AG04450 (cell line): ENCODE results near the gene CCM2L. TPM values are rescaled to one million over a fixed set of nuclear protein-coding genes. Genes with fewer than 3 reads are reported as not detected.

ENCODE experiments used
- CTCF ChIA-PET: fragments of 300-600, 350-600 bp; formaldehyde crosslinking; extraction: SDS; loops from one replicate; lab custom pipeline; 2022; ENCODE audit warnings: antibody characterized with exemption, inconsistent platforms; lab: Charles Lee
- POLR2A ChIA-PET: fragments of 350-600 bp; formaldehyde crosslinking; extraction: SDS; loops from one replicate; lab custom pipeline; 2021; ENCODE audit warnings: antibody characterized with exemption, inconsistent platforms; lab: Yijun Ruan, JAX
- DNase-seq: peaks from one replicate; pipeline ENCODE4 v3.0.0-alpha.2; 2011; ENCODE audit warnings: low read depth, low spot score
- H3K27ac ChIP-seq: one replicate; pipeline ENCODE4 v1.5.1; 2012; ENCODE audit warnings: low read depth, low read length, control low read depth
- H3K27me3 ChIP-seq: one replicate; pipeline ENCODE4 v1.6.0; 2012; ENCODE audit warnings: low read length; ENCODE audit not compliant: control insufficient read depth, insufficient read depth
- H3K4me3 ChIP-seq: 2 replicates; pipeline ENCODE4 v1.5.1; 2011; ENCODE audit warnings: mild to moderate bottlenecking, low read depth, low read length, control low read depth
- H3K9me3 ChIP-seq: 2 replicates; pipeline ENCODE4 v1.5.1; 2012; ENCODE audit warnings: low read length; ENCODE audit not compliant: control insufficient read depth, insufficient read depth
- polyA plus RNA-seq: library from polyadenylated mRNA; depleted of rRNA; stranded (reverse); fragments of >200 nt; gene quantifications from 2 replicates; pipeline ENCODE4 v1.2.3, GENCODE V29; 2011
- TF ChIP-seq, protein P1 (sequence below): IDR thresholded peaks from 2 replicates; pipeline ENCODE4 v1.5.1; 2011; ENCODE audit warnings: low read depth, low read length, control low read depth, inconsistent platforms

Gene CCM2L
- polyA plus RNA-seq, 1 experiment: not detected

- peak; percentile 23 for DNase-seq
- ChIA-PET CTCF (interaction anchor here (0.6 to 3.1 kb wide), 4 partner anchors 17 to 306 kb away, joined by 3 to 17 read pairs (median 4); partner anchors contain the start of gene PDRG1), POLR2A (no interaction called here)
- Histone ChIP-seq H3K27ac (no peak overlapping the region), H3K27me3 (peaks cover 28% of the 10 kb centered on the region), H3K4me3 (no peak overlapping the region), H3K9me3 (no peaks in the 10 kb centered on the region)
- TF ChIP-seq, protein P1, sequence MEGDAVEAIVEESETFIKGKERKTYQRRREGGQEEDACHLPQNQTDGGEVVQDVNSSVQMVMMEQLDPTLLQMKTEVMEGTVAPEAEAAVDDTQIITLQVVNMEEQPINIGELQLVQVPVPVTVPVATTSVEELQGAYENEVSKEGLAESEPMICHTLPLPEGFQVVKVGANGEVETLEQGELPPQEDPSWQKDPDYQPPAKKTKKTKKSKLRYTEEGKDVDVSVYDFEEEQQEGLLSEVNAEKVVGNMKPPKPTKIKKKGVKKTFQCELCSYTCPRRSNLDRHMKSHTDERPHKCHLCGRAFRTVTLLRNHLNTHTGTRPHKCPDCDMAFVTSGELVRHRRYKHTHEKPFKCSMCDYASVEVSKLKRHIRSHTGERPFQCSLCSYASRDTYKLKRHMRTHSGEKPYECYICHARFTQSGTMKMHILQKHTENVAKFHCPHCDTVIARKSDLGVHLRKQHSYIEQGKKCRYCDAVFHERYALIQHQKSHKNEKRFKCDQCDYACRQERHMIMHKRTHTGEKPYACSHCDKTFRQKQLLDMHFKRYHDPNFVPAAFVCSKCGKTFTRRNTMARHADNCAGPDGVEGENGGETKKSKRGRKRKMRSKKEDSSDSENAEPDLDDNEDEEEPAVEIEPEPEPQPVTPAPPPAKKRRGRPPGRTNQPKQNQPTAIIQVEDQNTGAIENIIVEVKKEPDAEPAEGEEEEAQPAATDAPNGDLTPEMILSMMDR: no peak
These were observed 41.7 kb upstream of the CCM2L start for GRCh38 chr20:31968291-31969126.

- no peak overlapping the region for H3K27ac ChIP-seq
- DNase-seq: no peak
- no peak overlapping the region for H3K4me3 ChIP-seq
- CTCF ChIA-PET: interaction anchor here (3.1 kb wide), 1 partner anchor 18 kb away, joined by 17 read pairs; the partner anchor contains the start of gene PDRG1
- POLR2A ChIA-PET: no interaction called here
- peaks cover 37% of the 10 kb centered on the region for H3K27me3 ChIP-seq
- H3K9me3 ChIP-seq: no peaks in the 10 kb centered on the region
- TF ChIP-seq, protein P1: no peak
These were observed 40.2 kb upstream of the CCM2L start for GRCh38 chr20:31969991-31970390.

- POLR2A ChIA-PET: no interaction called here
- Histone ChIP-seq H3K27me3 (peaks cover 26% of the 10 kb centered on the region), H3K4me3 (no peak overlapping the region), H3K27ac (no peak overlapping the region), H3K9me3 (no peaks in the 10 kb centered on the region)
- CTCF ChIA-PET: interaction anchor here (1.2 to 2.1 kb wide), 2 partner anchors 21 to 120 kb away, joined by 3 to 11 read pairs; partner anchors contain the start of gene PDRG1
- TF ChIP-seq, protein P1: no peak
- no peak for DNase-seq
These were observed 37.7 kb upstream of the CCM2L start for GRCh38 chr20:31972471-31973021.

GRCh38 chr20:31974296-31974695, 35.9 kb upstream of the CCM2L start:
- TF ChIP-seq, protein P1: no peak
- H3K27me3 ChIP-seq: peaks cover 21% of the 10 kb centered on the region
- H3K9me3 ChIP-seq: no peaks in the 10 kb centered on the region
- CTCF ChIA-PET: no interaction called here
- POLR2A ChIA-PET: no interaction called here
- DNase-seq: no peak
- H3K4me3 ChIP-seq: no peak overlapping the region
- H3K27ac ChIP-seq: no peak overlapping the region

DNA sequence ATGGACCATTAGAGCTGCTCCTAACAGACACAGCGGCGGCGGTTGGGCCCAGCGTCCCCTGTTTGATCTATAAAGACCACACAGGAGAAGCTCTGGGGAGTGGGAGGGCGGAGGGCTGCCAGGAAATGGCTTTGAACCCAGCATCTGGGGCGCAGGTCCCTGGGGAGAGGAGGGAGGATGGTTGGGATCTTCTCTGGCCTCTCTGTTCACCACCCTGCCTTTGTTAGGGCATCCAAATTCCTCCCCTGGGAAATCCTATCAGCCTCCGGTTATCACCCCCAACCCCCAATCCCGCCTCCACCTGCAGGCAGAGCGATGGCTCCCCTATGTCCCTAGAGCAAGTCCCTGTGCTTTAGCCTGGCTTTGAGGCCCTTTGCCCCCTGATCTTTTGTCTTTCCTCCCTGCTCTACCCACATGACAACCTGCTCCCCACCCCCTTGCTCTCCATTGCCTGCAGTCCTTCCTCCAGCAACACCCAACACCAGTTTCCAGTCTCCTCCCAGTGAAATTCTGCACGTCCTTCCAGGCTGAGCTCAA, 35.2 kb upstream of the CCM2L start:
- ChIA-PET POLR2A (no interaction called here), CTCF (interaction anchor here (0.7 to 1.2 kb wide), 2 partner anchors 24 to 57 kb away, joined by 3 read pairs; no protein-coding TSS in a partner anchor)
- TF ChIP-seq, protein P1: no peak
- H3K27me3 ChIP-seq: peaks cover 20% of the 10 kb centered on the region
- H3K27ac ChIP-seq: no peak overlapping the region
- no peak for DNase-seq
- no peak overlapping the region for H3K4me3 ChIP-seq
- no peaks in the 10 kb centered on the region for H3K9me3 ChIP-seq
